Dedifferentiated amniotic fluid mesenchymal stem cell (primary cell): ENCODE results near the gene CD40.
"Not testable (repeated sequence)": the region's sequence is repeated elsewhere in the genome, so short reads cannot be mapped to it uniquely, and the experiment has no call there.

Experiments used
- DNase-seq: peaks from one replicate; pipeline ENCODE4 v3.0.0-alpha.2; 2016; ENCODE audit errors: extremely low spot score

The CD40 gene

DNA sequence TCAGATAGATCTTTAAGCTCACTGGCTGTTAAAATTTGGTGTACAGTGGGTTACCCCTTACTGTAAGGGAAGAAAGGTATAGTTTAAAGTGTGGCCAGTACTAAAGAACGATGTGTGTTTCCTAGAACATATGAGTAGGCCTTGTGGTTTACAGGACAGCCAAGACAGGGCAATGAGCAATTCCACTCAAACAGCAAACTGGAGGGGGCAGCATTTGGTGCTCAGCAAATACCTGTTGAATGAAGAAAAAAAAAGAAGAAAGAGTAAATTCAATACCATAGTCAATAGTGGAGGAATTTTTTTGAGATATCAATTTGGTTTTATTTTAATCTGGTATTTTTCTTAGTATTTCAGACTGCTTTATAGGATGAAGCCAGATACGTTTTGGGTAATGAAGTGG, 24.6 kb upstream of the CD40 start:
- DNase-seq, result no peak

DNA sequence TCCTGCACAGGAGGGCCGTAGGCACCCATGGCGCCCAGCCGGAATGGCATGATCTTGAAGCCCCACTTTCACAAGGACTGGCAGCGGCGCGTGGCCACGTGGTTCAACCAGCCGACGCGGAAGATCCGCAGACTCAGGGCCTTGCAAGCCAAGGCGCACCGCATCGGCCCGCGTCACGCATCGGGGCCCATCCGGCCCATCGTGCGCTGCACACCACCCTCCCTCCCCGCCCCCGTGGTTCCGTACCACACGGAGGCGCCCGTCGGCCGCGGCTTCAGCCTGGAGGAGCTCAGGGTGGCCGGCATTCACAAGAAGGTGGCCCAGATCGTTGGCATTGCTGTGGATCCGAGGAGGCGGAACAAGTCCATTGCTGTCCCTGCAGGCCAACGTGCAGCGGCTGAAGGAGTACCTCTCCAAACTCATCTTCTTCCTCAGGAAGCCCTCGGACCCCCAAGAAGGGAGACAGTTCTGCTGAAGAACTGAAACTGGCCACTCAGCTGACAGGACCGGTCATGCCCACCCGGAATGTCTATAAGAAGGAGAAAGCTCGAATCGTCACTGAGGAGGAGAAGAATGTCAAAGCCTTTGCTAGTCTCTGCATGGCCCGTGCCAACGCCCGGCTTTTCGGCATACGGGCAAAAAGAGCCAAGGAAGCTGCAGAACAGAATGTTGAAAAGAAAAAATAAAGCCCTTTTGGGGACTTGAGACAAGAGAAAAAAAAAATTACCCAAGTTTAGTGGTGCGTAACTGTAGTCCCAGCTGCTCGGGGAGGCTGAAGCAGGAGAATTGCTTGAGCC, 18.4 kb upstream of the CD40 start:
- no peak for DNase-seq

GRCh38 chr20:46100444-46100843, 17.7 kb upstream of the CD40 start:
- not testable (repeated sequence) for DNase-seq

DNA sequence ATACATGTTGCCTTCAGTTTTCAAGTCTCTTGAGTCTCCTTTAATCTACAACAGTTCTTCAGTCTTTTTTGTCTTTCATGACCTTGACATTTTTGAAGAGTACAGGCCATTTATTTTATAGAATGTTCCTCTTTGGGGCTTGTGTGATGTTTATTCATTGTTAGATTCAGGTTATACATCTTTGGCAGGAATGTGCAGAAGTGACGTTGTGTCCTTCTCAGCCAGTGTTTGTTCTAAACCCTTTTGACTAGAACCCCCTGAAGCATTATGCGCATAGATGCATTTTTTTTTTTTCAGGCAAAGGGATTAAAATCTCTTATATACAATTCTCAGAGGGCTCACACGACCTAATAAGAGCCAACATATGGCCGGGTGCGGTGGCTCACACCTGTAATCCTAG, 17.1 kb upstream of the CD40 start:
- DNase-seq, result no peak

DNA sequence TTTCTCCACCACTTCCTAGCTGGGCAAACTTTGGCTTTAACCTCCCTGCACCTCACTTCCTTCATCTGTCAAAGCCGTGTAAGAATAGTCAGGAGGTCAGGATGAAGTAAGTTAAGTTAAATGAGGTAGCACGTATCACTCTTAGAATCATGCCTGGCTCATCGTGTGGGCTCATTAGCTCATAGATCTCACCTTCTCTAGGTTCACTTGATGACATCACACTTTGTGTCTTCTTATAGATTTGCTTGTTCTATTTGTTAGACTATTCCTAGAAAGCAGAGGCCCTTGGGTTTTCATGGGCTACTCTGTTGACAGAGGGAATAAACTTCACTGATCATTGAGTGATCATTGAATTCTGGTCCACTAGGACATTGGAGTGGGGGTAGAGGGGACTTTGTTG, 16.2 kb upstream of the CD40 start:
- DNase-seq, result no peak

DNA sequence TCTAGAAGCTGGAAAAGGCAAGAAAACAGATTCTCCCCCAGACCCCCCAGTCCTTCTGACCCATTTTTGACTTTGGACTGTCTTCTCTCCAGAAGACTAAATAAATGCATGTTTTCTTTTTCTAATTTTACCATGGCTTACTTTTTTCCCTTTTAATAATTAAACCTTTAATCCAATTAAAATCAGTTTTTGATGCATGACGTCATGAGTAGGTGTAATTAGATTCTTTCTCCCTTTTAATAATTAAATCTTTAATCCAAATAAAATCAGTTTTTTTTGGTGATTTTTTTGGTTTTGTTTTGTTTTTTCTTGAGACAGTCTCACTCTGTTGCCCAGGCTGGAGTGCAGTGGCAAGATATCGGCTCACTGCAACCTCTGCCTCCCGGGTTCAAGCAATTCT, 15.2 kb upstream of the CD40 start:
- DNase-seq, result no peak

GRCh38 chr20:46104262-46104661, 13.9 kb upstream of the CD40 start:
- DNase-seq, result no peak

- no peak for DNase-seq
Observed at GRCh38 chr20:46107061-46107460, 11.1 kb upstream of the CD40 start.

GRCh38 chr20:46108435-46108841, 9.7 kb upstream of the CD40 start:
- no peak for DNase-seq

- DNase-seq, result no peak
Observed at GRCh38 chr20:46108976-46109375, 9.1 kb upstream of the CD40 start.

GRCh38 chr20:46111028-46111835, 6.9 kb upstream of the CD40 start:
- DNase-seq, result no peak

- no peak for DNase-seq
Observed at GRCh38 chr20:46111836-46112212, 6.3 kb upstream of the CD40 start.

DNA sequence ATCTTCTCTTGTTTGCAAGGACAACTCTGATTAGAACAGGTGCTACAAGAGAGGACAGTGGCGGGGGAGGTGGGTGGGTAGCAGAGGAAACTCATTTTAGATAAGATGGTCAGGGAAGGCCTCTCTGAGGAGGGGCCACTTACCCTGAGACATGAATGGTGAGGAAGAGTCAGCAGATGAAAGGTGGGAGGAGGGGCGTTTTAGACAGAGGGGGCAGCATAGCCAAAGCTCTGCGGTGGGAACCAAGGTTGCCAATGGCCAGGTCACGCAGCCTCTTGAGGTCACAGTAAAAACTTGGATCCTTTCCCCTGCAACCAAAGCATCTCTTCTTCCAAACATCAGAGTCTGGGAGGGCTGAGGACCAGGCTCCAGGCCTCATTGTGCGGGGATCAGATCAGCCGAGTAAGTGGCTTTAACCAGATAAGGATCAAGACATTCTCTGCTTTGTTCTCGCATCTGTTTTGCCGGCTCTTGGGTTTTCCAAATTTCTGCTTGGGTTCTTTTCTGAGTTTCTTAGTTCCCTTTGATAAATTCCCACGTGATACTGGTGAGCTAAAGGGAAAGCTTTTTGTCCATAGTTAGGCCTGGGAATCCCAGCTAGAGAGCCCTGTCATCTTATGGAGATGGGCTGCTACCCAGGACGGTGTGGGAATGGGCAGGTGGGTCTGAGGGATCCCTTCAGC, 5.5 kb upstream of the CD40 start:
- DNase-seq, result no peak

- no peak for DNase-seq
Observed at GRCh38 chr20:46113113-46113470, 5.0 kb upstream of the CD40 start.

DNA sequence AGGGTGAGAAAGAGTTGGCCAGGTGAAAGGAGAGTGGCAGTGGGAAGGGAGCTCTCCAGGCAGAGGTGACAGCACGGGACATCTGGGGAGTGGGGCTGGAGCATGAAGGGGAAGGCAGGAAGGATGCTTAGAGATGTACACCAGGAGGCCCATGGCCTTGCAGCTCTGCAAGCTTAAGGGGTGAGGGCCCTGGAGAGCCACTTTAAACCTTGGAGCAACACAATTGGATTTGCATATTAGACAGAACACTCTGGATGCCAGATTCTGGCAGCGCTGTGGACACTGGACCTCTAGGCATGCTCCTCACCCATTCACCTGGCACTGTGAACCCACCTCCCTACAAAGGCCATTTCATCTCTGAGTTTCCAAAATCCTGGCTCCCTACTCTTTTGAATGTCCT, 3.7 kb upstream of the CD40 start:
- DNase-seq, result no peak

GRCh38 chr20:46118481-46119020, 437 bp downstream of the CD40 start:
- no peak for DNase-seq

DNA sequence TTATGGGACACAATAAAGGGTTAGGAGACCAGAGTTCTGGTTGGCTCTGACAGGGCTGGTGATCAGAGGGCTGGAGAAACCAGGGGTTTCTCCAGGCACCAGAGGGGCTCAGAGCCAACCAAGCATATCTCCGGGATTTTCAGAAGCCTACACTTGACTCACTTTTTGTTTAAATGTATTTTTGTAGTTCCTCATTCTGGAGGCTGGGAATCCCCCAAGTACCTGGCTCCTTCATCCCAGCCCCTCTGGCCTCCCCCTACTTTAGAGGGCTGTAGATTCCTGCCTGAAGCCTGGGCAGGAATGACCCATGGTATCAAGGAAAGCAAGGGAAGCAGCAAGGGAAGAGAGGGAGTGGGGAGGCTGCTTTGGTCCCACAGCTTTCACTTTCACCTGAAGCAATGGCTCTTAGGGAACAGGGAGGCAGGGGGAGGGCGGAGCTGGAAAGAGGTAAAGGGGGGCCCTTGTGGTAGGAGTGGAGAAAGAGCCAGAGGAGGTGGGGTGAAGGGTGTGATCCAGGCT, 973 bp downstream of the CD40 start:
- no peak for DNase-seq

DNA sequence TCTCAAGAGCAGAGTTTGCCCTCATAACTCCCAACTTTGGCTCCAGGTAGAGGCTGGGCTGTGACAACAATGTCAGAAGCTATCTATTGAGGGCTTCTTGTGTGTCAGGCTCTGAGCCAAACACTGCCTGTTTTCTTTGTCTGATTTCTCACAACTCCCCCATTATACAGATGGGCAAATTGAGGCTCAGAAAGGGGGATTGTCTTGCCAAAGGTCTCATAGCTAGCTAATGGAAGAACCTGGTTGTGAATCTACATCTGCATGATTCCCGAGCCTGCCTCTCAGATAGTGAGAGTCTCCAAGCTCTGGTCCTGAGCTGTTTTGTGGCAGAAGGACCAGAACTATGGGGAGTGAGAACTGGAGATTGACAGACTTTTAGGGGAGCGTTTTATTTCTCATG, 1.4 kb downstream of the CD40 start:
- DNase-seq, result no peak

- DNase-seq, result no peak
Observed at GRCh38 chr20:46120136-46120535, 2.0 kb downstream of the CD40 start.

DNA sequence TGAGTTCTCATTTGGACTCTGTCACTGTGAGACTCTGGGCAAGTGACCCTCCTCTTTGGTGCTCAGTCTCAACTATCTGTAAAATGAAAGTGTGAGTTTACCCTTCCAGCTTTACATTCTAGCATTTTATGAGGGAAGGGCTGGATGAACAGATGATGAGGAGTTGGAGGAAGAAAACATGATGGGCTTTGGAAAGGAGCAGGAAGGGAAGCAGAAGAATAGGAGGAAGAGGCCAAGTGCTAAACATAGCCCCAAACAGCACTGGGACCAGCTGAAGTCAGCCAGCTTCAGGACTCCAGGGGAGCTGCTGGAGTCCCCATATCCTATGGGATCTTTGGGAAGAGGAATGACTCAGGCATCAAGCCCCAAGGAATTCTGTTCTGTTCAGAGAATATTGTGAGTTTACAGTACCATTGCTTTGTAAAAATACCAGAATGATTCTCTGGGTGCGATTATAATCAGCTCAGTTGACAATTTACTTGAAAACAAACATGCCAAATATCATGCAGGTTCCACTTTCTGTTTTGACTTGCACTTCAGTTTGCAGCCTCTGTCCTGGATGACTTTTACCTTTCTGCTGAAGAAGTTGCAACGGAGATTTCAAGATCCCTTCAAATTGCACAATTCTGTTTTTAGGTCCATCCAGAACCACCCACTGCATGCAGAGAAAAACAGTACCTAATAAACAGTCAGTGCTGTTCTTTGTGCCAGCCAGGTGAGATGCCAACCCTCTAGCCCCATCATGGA, 3.2 kb downstream of the CD40 start:
- no peak for DNase-seq

GRCh38 chr20:46122071-46122470, 4.0 kb downstream of the CD40 start:
- DNase-seq, result no peak
